CD4-positive, alpha-beta T cell treated with Interleukin-6 for 4 hours (primary cell): ENCODE measurements around the gene GLTP.

ENCODE experiments used
- DNase-seq: peaks from one replicate; pipeline ENCODE4 v3.0.0-alpha.2; 2020; ENCODE audit warnings: mixed read lengths

The GLTP gene

GRCh38 chr12:109840305-109841074 is 39.9 kb downstream of the GLTP start:
- no peak for DNase-seq

DNA sequence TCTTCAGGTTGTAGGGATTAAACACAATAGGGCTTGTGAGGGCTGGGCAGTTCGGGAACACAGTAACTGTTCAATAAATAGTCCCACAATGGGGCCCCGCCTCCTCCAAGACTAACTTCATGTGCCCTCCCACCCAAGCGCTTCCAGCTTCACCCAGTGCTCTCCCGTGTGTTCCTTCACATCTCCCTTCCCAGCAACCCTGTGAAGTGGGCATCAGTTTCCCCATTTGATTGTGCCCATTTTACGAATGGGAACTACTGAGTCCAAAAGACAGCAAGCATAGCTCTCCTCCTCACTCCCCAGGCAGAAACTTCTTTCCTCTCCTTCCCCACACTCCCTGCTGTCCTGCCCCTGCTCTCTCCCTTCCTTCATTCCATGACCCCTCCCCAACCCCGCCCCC is 40.9 kb downstream of the GLTP start:
- no peak for DNase-seq

DNA sequence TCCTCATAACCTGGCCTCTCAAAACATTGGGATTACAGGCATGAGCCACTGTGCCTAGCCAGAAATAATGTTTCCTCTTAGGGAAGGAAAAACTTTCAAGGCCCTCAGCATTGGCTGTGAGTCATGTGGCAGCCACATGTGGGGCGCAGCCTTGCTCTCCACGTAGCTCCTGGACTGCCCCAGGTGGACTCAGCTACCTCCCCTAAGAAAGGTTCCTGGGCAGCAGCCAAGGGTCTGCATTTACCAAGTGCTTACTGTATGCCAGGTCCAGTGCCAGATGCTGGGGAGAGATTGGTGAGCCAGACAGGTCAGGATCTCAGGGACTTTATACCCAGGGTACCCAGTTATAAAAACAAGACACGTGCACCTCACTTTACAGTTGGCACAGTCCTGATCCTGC is 43.4 kb downstream of the GLTP start:
- DNase-seq = no peak

GRCh38 chr12:109835827-109836226 is 44.5 kb downstream of the GLTP start:
- no peak for DNase-seq

GRCh38 chr12:109833307-109834189 is 46.8 kb downstream of the GLTP start, which contains the start of gene TRPV4:
Gene TRPV4, minus strand, starts transcription at chr12:109833398. Its CDS starts 18,602 bp downstream, at chr12:109814796.
- DNase-seq = no peak

DNA sequence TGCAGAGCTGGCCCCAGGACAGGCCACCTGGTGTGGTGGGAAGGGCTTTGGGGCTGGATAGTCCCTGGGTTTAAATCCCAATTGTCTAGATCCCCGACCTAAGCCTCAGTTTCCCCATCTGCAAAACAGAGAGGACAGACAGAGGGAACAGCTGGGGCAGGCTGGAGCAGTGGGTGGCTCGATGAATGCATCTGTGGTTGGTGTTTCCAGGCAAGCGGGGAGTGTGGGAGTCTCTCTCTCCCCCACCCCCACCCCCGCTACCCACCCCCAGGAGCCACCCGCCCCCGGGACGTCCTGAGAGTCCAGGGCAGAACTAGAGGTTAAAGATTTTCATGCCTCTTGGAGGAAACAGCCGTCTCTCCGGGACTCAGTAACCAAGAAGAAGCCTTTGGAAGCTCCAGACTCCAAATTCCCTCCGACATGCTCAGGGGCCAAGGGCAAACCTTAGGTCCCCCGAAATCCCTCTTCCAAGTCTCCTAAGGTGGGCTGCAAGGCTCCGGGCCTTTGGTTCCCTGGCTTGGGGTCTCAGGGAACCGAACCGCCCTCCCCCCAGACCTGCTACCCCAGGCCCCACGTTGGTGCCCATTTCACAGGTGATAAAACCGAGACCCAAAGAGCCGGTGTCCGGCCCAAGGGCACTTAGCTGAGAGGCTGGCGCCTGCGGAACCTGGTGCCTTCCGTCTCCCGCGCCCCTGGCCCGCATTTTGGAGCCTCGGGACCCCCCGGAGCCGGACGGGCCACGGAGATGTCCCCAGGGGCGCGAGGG is 47.6 kb downstream of the GLTP start:
- DNase-seq = no peak

DNA sequence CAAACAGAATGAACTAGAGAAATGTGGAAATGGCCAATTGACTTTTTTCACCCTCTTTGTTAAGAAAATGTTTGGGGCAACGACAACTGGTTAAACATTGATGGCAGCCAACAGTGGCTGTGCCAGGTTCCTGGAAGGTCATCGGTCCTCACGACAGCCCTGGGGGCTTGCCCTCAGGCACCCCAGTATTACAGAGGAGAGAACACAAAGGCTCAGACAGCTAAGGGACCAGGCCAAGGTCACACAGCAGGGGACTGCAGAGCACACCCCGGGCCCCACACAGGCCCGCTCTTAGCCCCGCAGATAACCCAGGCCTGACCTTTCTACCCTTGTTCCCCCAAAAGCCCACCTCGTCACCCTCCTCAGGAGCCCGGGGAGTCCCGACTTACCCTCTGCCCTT is 48.4 kb downstream of the GLTP start:
- DNase-seq = no peak

DNA sequence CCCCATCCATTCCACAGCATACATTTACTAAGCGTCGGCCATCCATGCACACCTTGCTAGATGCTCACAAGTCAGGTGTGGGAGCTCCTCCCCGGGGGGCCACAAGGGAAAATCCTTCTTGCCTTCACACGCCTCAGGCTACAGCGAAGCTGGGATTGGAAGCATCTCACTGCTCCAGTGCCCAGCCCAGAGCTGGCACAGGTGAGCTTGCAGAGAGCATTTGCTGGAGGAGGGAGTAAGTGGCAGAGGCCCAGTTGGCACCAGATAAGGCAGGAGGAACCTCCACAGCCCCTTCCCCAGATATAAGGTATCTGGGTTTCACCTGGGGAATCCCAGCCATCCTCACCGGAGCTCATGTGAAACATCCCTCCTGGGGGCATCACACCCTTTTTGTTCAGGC is 49.0 kb downstream of the GLTP start:
- no peak for DNase-seq

- no peak for DNase-seq
These were observed 49.6 kb downstream of the GLTP start for GRCh38 chr12:109830718-109831117.

- DNase-seq = no peak
These were observed 50.1 kb downstream of the GLTP start for GRCh38 chr12:109830267-109830666.

DNA sequence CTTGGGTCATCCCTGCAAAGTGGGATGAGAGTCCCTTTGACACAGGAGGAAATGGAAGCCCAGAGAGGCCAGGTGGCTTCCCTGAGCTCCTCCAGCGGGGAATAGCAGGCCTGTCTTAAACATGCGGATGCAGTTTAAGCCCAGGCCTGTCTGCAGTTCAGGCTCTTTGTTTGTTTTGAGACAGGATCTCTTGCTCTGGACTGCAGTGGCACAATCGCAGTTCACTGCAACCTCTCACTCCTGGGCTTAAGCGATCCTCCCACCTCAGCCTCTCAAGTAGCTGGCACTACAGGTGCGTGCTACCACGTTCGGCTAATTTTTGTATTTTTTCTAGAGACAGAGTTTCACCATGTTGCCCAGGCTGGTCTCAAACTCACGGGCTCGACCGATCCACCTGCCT is 50.7 kb downstream of the GLTP start:
- no peak for DNase-seq

DNA sequence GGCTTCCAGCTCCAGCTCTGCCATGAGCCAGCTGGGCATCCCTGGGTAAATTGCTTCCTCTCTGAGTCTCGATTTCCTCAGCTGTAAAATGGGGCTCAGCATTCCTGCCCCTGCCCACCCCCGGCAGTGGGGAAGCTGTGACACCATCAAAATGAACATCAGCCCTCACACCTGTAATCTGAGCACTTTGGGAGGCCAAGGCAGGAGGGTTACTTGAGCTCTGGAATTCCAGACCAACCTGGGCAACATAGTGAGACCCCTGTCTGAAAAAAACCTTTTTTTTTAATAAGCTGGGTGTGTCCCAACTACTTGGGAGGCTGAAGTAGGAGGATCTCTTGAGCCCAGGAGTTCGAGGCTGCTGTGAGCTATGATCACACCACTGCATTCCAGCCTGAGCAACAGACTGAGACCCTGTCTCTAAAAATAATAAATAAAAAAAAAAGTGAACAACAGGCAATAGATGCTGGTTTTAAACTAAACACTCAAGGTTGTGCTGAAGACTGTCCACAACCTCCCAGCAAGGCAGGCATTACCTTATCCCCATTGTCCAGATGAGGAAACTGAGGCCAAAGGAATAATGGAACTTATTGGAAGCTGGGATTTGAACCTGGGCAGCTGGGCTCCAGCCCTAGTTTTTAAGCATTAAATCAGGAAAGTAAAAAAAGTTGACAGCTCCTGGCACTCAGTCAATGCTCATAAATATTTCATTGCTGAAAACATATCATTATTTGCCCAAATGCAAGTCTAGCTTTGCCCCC is 51.4 kb downstream of the GLTP start:
- no peak for DNase-seq

DNA sequence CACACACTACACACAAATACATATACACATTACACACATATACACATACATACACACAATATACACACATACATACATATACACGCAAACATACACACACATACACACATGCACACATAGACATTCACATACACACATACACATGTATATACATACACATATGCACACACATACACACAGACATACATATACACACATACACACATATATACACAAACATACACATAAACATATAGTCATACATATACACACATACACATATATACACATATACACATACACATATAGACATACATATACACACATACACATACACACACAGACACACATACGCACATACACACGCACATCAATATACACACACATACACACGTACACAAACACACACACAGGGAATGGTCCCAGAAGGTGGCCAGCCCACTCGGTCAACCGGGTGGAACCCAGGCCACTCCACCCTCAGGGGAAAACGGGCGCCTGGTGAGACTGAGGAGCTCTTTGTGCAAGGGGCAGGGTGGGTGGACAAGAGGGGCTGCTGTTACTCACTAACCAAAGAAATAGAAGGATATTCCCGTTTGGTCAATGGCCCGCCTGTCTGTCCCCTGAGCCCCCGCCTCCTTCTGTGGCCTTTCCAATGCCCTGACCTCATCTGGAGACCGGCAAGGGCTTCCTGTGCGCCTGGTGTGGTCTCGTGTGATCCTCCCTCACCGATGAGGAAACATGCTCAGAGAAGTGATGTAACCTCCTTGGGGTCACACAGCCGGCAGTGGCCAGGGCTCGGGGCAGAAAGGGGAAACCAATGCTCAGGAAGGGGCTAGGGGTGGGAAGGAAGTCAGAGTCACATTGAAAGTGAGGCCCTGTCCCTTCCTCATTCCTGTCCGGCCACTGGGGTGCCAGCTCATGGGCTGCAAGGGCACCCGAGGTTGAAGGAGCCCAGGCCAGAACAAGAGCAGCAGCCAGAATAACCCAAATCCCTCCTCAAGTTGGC is 52.5 kb downstream of the GLTP start:
- no peak for DNase-seq

- no peak for DNase-seq
These were observed 53.3 kb downstream of the GLTP start for GRCh38 chr12:109827080-109827479.

GRCh38 chr12:109824731-109825130 is 55.6 kb downstream of the GLTP start:
- no peak for DNase-seq

DNA sequence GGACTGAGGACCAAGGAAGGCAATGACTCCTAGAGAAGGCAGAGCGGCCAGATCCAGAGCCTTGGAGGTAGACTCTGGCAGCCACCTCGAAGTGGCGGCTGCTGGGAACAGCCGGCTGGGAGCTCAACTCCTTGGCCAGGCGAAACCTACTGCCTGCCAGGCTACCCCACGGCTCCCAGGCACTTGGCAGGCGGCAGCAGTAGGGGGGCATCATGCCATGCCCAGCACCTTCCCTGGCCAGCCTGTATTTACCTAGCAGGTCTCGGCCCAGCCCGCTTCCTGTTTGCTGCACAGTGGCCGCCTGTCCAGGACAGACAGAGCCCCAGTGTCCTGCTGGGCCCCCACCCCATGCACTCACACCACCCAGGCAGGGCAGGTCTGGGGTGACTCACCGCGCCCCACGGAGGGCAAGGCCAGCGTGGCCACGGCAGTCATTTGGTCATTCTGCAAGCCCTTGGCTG is 57.4 kb downstream of the GLTP start:
- DNase-seq = no peak

DNA sequence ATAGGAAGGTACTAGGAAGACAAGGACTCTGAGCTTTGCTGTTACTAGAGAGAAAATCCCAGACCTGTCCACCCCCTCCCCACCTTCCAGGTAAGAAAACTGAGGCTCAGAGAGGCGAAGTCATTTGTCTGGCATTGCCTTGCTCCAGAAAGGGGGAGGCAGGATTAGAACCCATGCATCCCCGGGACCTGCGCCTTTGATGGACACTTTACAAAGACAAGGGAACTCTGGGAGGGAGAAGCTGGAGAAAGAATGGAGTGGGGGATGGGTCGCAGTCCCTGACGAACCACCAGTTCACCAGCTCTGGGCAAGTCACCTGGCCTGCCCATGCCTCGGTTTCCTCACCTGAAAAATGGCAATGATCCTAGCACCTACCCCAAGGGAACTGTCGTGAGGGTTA is 57.9 kb downstream of the GLTP start:
- DNase-seq = no peak

- no peak for DNase-seq
These were observed 58.4 kb downstream of the GLTP start for GRCh38 chr12:109821968-109822367.

- no peak for DNase-seq
These were observed 59.4 kb downstream of the GLTP start for GRCh38 chr12:109820816-109821381.

DNA sequence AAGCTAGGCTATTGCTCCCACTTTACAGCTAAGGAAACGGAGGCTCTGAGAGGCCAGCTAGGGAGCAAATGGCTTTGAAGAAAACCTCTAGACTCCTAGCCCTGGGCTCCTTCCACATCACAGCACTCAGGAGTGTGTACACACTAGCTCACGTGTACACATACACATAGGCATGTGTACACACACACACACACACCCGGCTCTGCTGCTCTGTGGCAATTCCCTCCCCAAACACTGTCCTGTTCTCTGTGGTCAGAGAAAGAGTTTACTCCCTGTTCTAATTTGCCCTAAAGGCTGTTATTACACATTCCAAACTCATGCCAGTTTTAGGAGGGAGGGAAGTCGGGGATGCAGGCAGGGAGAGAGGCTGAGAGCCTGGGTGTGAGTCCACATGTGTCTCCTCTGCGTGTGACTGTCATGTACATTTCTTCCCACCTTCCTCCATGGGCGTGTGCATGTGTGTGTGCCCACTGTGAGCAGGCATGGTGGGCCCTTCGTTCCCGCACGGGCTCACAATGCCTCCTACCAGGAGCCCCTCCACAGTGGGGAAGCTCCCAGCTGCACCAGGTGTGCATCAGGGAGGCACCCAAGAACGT is 61.3 kb downstream of the GLTP start:
- DNase-seq = no peak
